Measurements from ENCODE around the gene ZNF862.
A peak's percentile ranks its signal among the peaks of the same experiment; 100 is the strongest.

Gene ZNF862

GRCh38 chr7:149846436-149847046, 8.4 kb downstream of the ZNF862 start:
- DNase-seq = no peak

- DNase-seq = no peak
Observed at GRCh38 chr7:149849174-149849573, 11.0 kb downstream of the ZNF862 start.

GRCh38 chr7:149850007-149850594, 11.9 kb downstream of the ZNF862 start:
- DNase-seq = no peak

GRCh38 chr7:149850716-149851115, 12.5 kb downstream of the ZNF862 start:
- no peak for DNase-seq

GRCh38 chr7:149851449-149851848, 13.3 kb downstream of the ZNF862 start:
- DNase-seq = no peak

- no peak for DNase-seq
Observed at GRCh38 chr7:149853157-149853556, 15.0 kb downstream of the ZNF862 start.

GRCh38 chr7:149854611-149855360, 16.6 kb downstream of the ZNF862 start:
- DNase-seq = no peak

GRCh38 chr7:149855361-149856305, 17.5 kb downstream of the ZNF862 start:
- DNase-seq = no peak

GRCh38 chr7:149856583-149856982, 18.4 kb downstream of the ZNF862 start:
- DNase-seq = no peak

- no peak for DNase-seq
Observed at GRCh38 chr7:149859369-149859768, 21.2 kb downstream of the ZNF862 start.

- DNase-seq = no peak
Observed at GRCh38 chr7:149859876-149860275, 21.7 kb downstream of the ZNF862 start.

- DNase-seq = no peak
Observed at GRCh38 chr7:149860821-149861727, 22.9 kb downstream of the ZNF862 start.

GRCh38 chr7:149861728-149862045, 23.5 kb downstream of the ZNF862 start:
- DNase-seq = no peak

GRCh38 chr7:149862156-149862555, 24.0 kb downstream of the ZNF862 start:
- no peak for DNase-seq

GRCh38 chr7:149863500-149863899, 25.3 kb downstream of the ZNF862 start:
- no peak for DNase-seq

GRCh38 chr7:149864023-149864422, 25.8 kb downstream of the ZNF862 start:
- no peak for DNase-seq

GRCh38 chr7:149864751-149865150, 26.6 kb downstream of the ZNF862 start:
- no peak for DNase-seq

- DNase-seq = peak; percentile 47
Observed at GRCh38 chr7:149865437-149865836, 27.3 kb downstream of the ZNF862 start.

GRCh38 chr7:149866139-149866778, 28.1 kb downstream of the ZNF862 start:
- DNase-seq = no peak

- no peak for DNase-seq
Observed at GRCh38 chr7:149866779-149867447, 28.7 kb downstream of the ZNF862 start.
